Gastroesophageal sphincter (tissue), 3 donors: Measurements from ENCODE around the gene TTC24.

Source experiments
- POLR2A ChIP-seq, 2 donors: fragments of 450-650 bp; IDR thresholded peaks; one replicate each; pipeline ENCODE4 v1.6.1; 2017; ENCODE audit warnings: antibody characterized with exemption in 2 of 2, mild to moderate bottlenecking in 2 of 2, moderate library complexity in 1 of 2
- TF ChIP-seq, protein P1 (sequence below), 4 experiments: fragments of 200-600 bp in 2 of 4; fragments of 450-650 bp in 2 of 4; sonication (generic) in 1 of 4; IDR thresholded peaks; one replicate each; pipeline ENCODE4 v1.5.1; 2017 to 2019; ENCODE audit warnings: antibody characterized with exemption in 4 of 4, mild to moderate bottlenecking in 2 of 4, moderate library complexity in 2 of 4

DNA sequence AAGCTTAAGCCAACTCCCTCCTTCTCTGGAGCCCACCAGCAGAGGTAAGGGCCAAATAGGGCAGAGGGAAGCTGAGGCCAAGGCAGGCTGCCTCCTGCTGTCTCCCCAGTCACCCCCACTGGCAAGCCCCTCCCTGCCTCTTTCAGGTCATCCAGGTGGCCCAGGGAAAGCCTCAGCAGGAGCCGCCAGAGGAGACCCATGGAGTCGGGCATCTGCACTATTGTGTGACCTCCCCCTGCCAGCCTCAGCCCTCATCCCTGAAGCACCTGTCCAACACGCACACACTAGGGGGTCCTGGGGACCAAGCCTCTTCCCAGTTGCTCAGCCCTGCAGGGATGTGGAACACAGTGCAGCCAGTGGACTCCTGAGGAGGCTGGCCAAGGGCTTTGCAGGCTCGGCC, 6.8 kb downstream of the TTC24 start:
- TF ChIP-seq POLR2A (IDR thresholded peaks at IDR 0.05), result no peak
- TF ChIP-seq, protein P1, sequence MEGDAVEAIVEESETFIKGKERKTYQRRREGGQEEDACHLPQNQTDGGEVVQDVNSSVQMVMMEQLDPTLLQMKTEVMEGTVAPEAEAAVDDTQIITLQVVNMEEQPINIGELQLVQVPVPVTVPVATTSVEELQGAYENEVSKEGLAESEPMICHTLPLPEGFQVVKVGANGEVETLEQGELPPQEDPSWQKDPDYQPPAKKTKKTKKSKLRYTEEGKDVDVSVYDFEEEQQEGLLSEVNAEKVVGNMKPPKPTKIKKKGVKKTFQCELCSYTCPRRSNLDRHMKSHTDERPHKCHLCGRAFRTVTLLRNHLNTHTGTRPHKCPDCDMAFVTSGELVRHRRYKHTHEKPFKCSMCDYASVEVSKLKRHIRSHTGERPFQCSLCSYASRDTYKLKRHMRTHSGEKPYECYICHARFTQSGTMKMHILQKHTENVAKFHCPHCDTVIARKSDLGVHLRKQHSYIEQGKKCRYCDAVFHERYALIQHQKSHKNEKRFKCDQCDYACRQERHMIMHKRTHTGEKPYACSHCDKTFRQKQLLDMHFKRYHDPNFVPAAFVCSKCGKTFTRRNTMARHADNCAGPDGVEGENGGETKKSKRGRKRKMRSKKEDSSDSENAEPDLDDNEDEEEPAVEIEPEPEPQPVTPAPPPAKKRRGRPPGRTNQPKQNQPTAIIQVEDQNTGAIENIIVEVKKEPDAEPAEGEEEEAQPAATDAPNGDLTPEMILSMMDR (IDR thresholded peaks at IDR 0.05), result no peak
